B cell (primary cell): ENCODE measurements around the gene KLHL3. TPM values are rescaled to one million over a fixed set of nuclear protein-coding genes. Genes with fewer than 3 reads are reported as not detected.

ENCODE experiments used
- ATAC-seq: fragments of 200-7000 bp; cut with Tn5 transposase; one replicate; pipeline ENCODE4 v1.10.0; 2021; ENCODE audit warnings: low read depth, mild to moderate bottlenecking, moderate number of reproducible peaks, moderate library complexity
- CTCF ChIA-PET: fragments of 350-600 bp; sonication (Branson Sonifier 250); formaldehyde crosslinking; loops from one replicate; lab custom pipeline; 2021; ENCODE audit warnings: antibody characterized with exemption, inconsistent platforms; lab: Charles Lee
- POLR2A ChIA-PET: fragments of 350-600 bp; sonication (Branson Sonifier 250); formaldehyde crosslinking; loops from one replicate; lab custom pipeline; 2021; ENCODE audit warnings: antibody characterized with exemption; lab: Charles Lee
- DNase-seq: peaks from one replicate; pipeline ENCODE4 v3.0.0; 2013
- H2AFZ ChIP-seq: 2 replicates; pipeline ENCODE4 v1.6.1; 2012; ENCODE audit warnings: mild to moderate bottlenecking, low read depth, low read length; ENCODE audit not compliant: insufficient read depth, poor library complexity, severe bottlenecking
- H3K27ac ChIP-seq, 2 donors: 1 replicate in 1 of 2; 2 replicates in 1 of 2; pipeline ENCODE4 v1.5.1; 2012 to 2013; ENCODE audit warnings: low read length in 2 of 2, mild to moderate bottlenecking in 2 of 2, moderate library complexity in 1 of 2
- H3K27me3 ChIP-seq, 4 experiments: fragments of 200-600 bp in 1 of 4; sonication (generic) in 1 of 4; replicated peaks in 1 of 4; 1 replicate in 2 of 4; 2 replicates in 2 of 4; pipeline versions ENCODE4 v1.6.1 to v1.7.0; 2013 to 2016; ENCODE audit warnings: low read length in 3 of 4, mild to moderate bottlenecking in 2 of 4, mixed read lengths in 1 of 4, moderate library complexity in 1 of 4; ENCODE audit not compliant: insufficient read depth in 4 of 4, control insufficient read depth in 3 of 4; ENCODE audit errors: control extremely low read depth in 1 of 4
- H3K36me3 ChIP-seq, 2 experiments: replicated peaks in 1 of 2; 1 replicate in 1 of 2; 2 replicates in 1 of 2; pipeline versions ENCODE4 v1.6.1 to v1.7.1; 2013; ENCODE audit warnings: low read length in 1 of 2; ENCODE audit not compliant: insufficient read depth in 2 of 2, control insufficient read depth in 1 of 2; ENCODE audit errors: control extremely low read depth in 1 of 2, extremely low read depth in 1 of 2
- H3K4me1 ChIP-seq, 2 donors: fragments of 200-600 bp in 1 of 2; sonication (generic) in 1 of 2; 1 replicate in 1 of 2; 2 replicates in 1 of 2; pipeline versions ENCODE4 v1.5.1 to v1.6.1; 2013 to 2017; ENCODE audit warnings: low read length in 2 of 2; ENCODE audit not compliant: control insufficient read depth in 2 of 2, insufficient read depth in 2 of 2
- H3K4me2 ChIP-seq: replicated peaks from 2 replicates; pipeline ENCODE3; 2012; ENCODE audit warnings: mild to moderate bottlenecking, low read depth, low read length; ENCODE audit not compliant: poor library complexity, severe bottlenecking
- H3K4me3 ChIP-seq, 5 experiments: fragments of 200-600 bp in 1 of 5; sonication (generic) in 1 of 5; 1 replicate in 3 of 5; 2 replicates in 2 of 5; pipeline versions ENCODE4 v1.5.1 to v1.7.0; 2011 to 2016; ENCODE audit warnings: low read length in 4 of 5, mild to moderate bottlenecking in 4 of 5, low read depth in 2 of 5, control low read depth in 1 of 5, moderate library complexity in 1 of 5; ENCODE audit not compliant: insufficient read depth in 1 of 5; ENCODE audit errors: control extremely low read depth in 1 of 5, extremely low read depth in 1 of 5
- H3K79me2 ChIP-seq: fragments of 200-600 bp; sonication (generic); one replicate; pipeline ENCODE4 v1.6.0; 2016; ENCODE audit warnings: low read length; ENCODE audit not compliant: control insufficient read depth, insufficient read depth
- H3K9ac ChIP-seq: fragments of 200-600 bp; sonication (generic); 2 replicates; pipeline ENCODE4 v1.6.1; 2017; ENCODE audit warnings: mild to moderate bottlenecking, low read length, moderate library complexity
- H3K9me3 ChIP-seq, 3 donors: one replicate each; pipeline versions ENCODE4 v1.6.1 to v1.7.1; 2013; ENCODE audit warnings: low read length in 2 of 3; ENCODE audit not compliant: control insufficient read depth in 2 of 3, insufficient read depth in 1 of 3; ENCODE audit errors: control extremely low read depth in 1 of 3
- H4K20me1 ChIP-seq: 2 replicates; pipeline ENCODE4 v1.6.0; 2012; ENCODE audit warnings: mild to moderate bottlenecking, low read length; ENCODE audit not compliant: insufficient read depth, control insufficient read depth, poor library complexity, severe bottlenecking
- H3K27ac Mint-ChIP-seq: one replicate; pipeline ENCODE4 v1.8.0; 2021; ENCODE audit warnings: mixed read lengths
- H3K27me3 Mint-ChIP-seq: one replicate; pipeline ENCODE4 v1.8.0; 2021; ENCODE audit warnings: mixed read lengths
- H3K4me1 Mint-ChIP-seq: one replicate; pipeline ENCODE4 v1.8.0; 2021; ENCODE audit warnings: mixed read lengths
- H3K4me3 Mint-ChIP-seq: one replicate; pipeline ENCODE4 v1.8.0; 2021; ENCODE audit warnings: mixed read lengths
- H3K9me3 Mint-ChIP-seq: one replicate; pipeline ENCODE4 v1.8.0; 2022; ENCODE audit warnings: mixed read lengths; ENCODE audit not compliant: insufficient read depth
- EZH2 ChIP-seq: IDR thresholded peaks from 2 replicates; pipeline ENCODE4 v1.6.1; 2012; ENCODE audit warnings: borderline replicate concordance, low read depth, mild to moderate bottlenecking, moderate library complexity, low read length; ENCODE audit not compliant: insufficient read depth, poor library complexity, severe bottlenecking
- WGBS: methylation state at CpG from one replicate; pipeline ENCODE4 v1.1.5; 2013; ENCODE audit warnings: missing lambda C conversion rate; ENCODE audit not compliant: insufficient coverage; 5-methylcytosine and 5-hydroxymethylcytosine counted together
- intact Hi-C: fragments of 100-400 bp; cut with micrococcal nuclease; formaldehyde crosslinking; loops from one replicate; pipeline ENCODE4 v1.10.0; 2022
- polyA plus RNA-seq: library from polyadenylated mRNA; depleted of rRNA; stranded (reverse); fragments of >200 nt; gene quantifications from 2 replicates; pipeline ENCODE4 v1.2.3, GENCODE V29; 2012
- total RNA-seq, 2 donors: library from RNA; stranded (reverse); fragments of 120-200 nt in 1 of 2; gene quantifications; 1 replicate in 1 of 2; 2 replicates in 1 of 2; pipeline versions ENCODE4 v1.2.3 to v1.2.4, GENCODE V29; 2013 to 2022
- TF ChIP-seq, protein P1 (sequence below): fragments of 200-600 bp; IDR thresholded peaks from one replicate; pipeline ENCODE4 v1.8.0; 2022; ENCODE audit warnings: antibody characterized with exemption, mild to moderate bottlenecking

The KLHL3 gene
- total and polyA plus RNA-seq, 2 donors (not counting 1 experiment from before 2014, with no cell fraction given): 3.3 to 4.5 TPM

DNA sequence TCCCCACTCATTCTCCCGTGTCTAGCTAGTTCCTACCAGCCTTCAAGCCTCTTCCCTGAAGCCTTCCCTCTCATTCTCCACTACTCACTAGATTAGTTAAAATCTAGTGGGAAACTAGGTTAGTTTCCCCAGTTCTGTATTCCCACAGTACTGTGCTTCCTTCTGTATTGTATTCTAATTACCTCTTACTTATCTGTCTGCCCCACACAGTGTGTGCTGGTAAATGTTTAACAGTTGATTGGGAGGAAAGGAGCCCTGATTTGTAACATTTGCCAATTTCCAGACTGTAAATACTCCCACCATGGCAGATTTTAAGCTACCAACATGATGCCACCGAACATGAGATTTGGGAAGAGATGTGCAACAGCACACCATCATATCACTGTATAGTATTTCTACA is 8.3 kb downstream of the KLHL3 start:
- H3K27me3 Mint-ChIP-seq: no peaks in the 10 kb centered on the region
- Histone ChIP-seq H3K4me3 (no peak overlapping the region), H3K36me3 (no peaks in the 10 kb centered on the region), H3K4me2 (no peak overlapping the region), H3K9ac (no peak overlapping the region), H3K27ac (no peak overlapping the region), H3K9me3 (no peaks in the 10 kb centered on the region), H3K27me3 (no peaks in the 10 kb centered on the region), H4K20me1 (no peaks in the 10 kb centered on the region), H3K79me2 (no peaks in the 10 kb centered on the region), H3K4me1 (no peaks in the 10 kb centered on the region), H2AFZ (no peak overlapping the region)
- H3K4me3 Mint-ChIP-seq: no peak overlapping the region
- ATAC-seq (no peak), DNase-seq (no peak)
- no peak overlapping the region for H3K27ac Mint-ChIP-seq
- ChIA-PET CTCF (interaction anchor here (2.8 kb wide), 1 partner anchor 14 kb away, joined by 12 read pairs; no protein-coding TSS in a partner anchor), POLR2A (no interaction called here)
- no CpG with 5 or more reads among the region's 2 CpGs for WGBS
- H3K9me3 Mint-ChIP-seq: no peaks in the 10 kb centered on the region
- TF ChIP-seq EZH2: no peak
- TF ChIP-seq, protein P1, sequence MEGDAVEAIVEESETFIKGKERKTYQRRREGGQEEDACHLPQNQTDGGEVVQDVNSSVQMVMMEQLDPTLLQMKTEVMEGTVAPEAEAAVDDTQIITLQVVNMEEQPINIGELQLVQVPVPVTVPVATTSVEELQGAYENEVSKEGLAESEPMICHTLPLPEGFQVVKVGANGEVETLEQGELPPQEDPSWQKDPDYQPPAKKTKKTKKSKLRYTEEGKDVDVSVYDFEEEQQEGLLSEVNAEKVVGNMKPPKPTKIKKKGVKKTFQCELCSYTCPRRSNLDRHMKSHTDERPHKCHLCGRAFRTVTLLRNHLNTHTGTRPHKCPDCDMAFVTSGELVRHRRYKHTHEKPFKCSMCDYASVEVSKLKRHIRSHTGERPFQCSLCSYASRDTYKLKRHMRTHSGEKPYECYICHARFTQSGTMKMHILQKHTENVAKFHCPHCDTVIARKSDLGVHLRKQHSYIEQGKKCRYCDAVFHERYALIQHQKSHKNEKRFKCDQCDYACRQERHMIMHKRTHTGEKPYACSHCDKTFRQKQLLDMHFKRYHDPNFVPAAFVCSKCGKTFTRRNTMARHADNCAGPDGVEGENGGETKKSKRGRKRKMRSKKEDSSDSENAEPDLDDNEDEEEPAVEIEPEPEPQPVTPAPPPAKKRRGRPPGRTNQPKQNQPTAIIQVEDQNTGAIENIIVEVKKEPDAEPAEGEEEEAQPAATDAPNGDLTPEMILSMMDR: no peak
- intact Hi-C loops: no loop called here
- no peaks in the 10 kb centered on the region for H3K4me1 Mint-ChIP-seq

DNA sequence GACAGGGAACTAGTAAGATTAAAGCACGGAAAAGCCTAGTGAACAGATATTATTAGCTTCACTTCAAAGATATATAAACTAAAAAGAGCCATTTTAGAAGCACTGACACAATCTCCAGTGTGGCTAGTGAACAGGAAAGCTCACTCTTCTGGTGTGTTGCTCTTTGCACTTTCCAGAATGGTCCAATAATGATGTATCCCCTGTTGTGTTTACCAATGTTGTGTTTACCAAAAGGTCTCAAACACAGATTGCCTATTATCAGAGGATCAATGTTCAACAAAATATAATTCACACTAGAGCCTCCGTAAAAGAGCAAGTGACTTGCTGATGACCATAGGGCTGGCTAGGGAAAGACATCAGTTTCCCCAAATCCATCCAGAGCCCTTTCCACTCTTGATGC is 11.6 kb downstream of the KLHL3 start:
- intact Hi-C loops: no loop called here
- Histone ChIP-seq H2AFZ (no peak overlapping the region), H4K20me1 (no peaks in the 10 kb centered on the region), H3K27ac (no peak overlapping the region), H3K4me3 (no peak overlapping the region), H3K9ac (no peak overlapping the region), H3K36me3 (no peaks in the 10 kb centered on the region), H3K9me3 (no peaks in the 10 kb centered on the region), H3K4me1 (no peaks in the 10 kb centered on the region), H3K4me2 (no peak overlapping the region), H3K79me2 (no peaks in the 10 kb centered on the region), H3K27me3 (no peaks in the 10 kb centered on the region)
- no peak for ATAC-seq
- Mint-ChIP-seq H3K27me3 (no peaks in the 10 kb centered on the region), H3K4me1 (no peaks in the 10 kb centered on the region), H3K9me3 (no peaks in the 10 kb centered on the region), H3K27ac (no peak overlapping the region), H3K4me3 (no peak overlapping the region)
- CTCF ChIA-PET: no interaction called here
- POLR2A ChIA-PET: no interaction called here
- DNase-seq: no peak
- WGBS: 83% methylated on average over 1 of the region's 2 CpGs
- no peak for TF ChIP-seq EZH2
- TF ChIP-seq, protein P1: no peak
